ENCODE results near the gene KIF1C. TPM values are rescaled to one million over a fixed set of nuclear protein-coding genes. Genes with fewer than 3 reads are reported as not detected.

Gene KIF1C
- 108 to 141 TPM (median 136 TPM) in 5 replicates for total RNA-seq (2022; extraction: Qiagen RNA extraction)

DNA sequence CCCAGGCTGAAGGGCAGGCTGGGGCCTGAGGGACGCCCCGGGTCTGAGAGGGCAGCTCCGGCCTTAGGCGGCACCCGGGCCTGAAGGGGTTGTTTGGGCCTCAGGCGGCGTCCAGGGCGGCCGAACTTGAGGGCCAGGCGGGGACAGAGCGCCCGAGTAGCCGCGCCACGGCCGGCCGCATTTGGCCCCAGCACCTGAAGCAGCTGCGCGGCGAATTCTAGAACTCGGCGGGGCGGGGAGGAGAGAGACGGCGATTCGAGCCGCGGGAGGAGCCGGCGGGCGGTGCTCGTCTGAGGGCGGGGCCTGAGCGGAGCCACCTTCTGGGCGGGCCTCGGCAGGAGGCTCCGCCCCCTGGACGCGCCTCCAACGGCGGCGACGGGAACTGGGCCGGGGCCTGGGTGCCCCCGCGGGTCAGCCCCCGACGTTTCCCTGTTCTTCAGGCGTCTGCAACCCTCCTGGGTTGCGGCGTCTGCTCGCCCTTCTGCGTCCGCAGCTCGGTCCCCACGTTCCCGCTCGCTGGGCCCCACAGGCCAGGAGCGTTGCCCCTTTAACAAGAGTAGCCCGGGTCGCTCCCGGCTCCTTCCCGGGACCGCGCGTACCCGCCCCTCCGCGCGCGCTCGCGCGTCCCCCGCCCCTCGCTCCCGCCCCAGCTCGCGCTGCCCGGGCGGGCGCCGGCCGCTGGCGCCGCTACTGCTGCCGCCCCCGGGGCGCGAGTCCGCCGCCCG lies at the start of gene KIF1C, which contains the start of gene INCA1:
TSS of gene KIF1C (plus strand) at position 649 of the 725 bp plus-strand sequence. CDS start 2,297 bp downstream, outside the sequence.
TSS of gene INCA1 (minus strand) at position 221 of the 725 bp plus-strand sequence. CDS start 3,085 bp downstream, outside the sequence.

DNA sequence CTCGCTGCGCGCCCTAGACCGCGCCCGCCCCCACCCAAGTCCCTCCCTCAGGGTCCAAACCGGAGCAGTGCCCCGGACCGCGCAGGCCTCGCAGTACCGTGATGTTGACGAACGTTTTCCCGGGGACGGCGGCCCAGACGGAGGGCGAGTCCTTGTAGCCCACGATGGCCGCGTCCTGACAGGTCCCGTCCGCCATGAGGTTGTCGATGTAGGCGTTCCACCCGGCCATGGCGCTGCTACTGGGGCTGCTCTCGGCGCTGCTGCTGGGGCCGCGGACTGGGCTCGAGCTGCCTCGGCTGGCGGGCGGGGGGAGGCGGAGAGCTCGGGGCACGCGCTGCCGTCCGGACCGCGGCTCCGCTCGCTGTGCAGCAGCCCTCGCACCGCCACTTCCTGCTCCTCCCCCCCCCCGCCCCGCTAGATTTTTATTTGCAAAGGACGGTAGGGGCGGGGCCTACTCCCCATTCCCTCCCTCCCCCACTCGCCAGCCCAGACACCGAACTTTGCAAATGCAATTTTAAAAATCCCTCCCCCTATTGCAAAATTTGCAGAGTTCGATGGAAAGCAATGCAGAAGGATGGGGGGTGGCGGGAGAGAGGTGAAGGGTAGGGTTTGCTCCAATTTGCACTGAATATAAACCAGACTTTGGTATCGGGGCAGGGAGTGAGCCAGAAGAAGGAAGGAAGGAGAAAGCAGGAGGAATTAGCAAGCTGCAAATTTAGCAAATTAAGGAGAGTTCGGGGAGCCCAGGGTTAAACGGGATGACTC lies 49.4 kb upstream of the KIF1C start, which contains the start of gene PFN1:
TSS of gene PFN1 (minus strand) at position 365 of the 765 bp plus-strand sequence. CDS start at position 229, 136 bp downstream.

DNA sequence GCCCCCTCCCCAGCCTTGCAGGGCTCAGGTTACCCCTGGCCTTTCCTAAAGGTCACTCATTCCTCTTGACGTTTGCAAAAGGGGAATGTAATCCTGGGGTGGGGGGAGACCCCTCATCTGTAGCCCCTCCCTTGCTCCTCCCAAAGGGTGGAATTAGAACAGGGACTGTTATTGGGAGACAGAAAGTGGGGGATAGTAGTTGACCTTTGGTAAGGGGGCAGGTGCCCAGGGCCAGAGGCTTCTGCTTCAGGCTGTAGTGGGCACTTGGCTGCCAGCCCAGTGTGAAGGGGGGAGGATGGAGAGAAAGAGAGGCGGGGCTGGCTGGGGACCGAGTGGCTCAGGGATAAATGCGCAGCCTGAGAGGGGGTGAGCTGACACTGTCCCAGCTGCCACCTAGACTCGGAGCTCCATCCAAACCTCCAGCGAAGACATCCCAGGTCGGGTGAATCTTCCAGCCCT lies 47.0 kb upstream of the KIF1C start, which contains the start of gene ENO3:
TSS of gene ENO3 (plus strand) at position 374 of the 459 bp plus-strand sequence. CDS start 711 bp downstream, outside the sequence.

DNA sequence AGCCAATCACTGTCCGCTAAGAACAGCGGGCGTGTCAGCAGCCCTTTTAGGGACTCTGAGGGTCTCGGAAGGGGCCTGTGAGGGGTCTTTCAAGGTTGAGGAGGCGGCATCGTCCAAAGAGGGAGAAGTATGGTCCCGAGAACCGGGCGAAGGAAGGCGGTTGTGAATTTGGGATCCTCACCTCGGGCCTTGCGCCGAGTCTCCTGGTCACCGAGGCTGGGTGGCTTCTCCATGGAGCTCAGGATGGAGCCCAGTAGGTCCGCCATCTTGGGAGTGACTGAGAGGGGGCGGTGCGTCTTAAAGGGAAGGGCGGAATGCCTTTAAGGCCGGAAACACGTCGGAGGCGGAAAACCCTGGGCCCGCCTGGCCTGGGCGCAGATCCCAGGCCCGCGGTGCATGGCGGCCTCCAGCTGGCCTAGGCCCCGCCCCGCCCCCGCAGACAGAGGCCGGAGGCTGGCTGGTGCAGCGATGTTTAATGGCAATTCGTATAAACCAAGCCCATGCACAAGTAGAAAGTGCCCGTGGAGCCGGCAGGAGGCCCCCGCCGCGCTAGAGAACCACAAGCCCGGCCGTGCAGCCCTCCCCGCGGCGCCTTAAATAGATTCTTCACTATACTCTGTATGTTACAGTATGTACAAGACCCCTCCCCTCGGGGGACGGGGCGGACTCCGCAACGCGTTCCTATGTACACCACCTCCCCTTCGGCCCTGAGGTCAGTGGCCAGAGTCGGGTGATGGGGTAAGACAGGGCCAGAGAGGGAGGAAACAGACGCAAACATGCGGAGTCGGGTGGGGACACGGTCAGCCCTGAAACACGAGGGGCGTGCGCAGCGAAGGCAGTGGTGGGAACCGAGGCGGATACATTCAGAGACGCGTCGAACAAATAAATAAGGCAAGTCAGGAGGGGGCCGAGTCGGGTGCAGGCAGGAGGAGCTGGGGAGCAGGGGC lies 29.9 kb upstream of the KIF1C start, which contains the start of gene SPAG7:
TSS of gene SPAG7 (minus strand) at position 279 of the 947 bp plus-strand sequence. CDS start at position 266, 13 bp downstream.

DNA sequence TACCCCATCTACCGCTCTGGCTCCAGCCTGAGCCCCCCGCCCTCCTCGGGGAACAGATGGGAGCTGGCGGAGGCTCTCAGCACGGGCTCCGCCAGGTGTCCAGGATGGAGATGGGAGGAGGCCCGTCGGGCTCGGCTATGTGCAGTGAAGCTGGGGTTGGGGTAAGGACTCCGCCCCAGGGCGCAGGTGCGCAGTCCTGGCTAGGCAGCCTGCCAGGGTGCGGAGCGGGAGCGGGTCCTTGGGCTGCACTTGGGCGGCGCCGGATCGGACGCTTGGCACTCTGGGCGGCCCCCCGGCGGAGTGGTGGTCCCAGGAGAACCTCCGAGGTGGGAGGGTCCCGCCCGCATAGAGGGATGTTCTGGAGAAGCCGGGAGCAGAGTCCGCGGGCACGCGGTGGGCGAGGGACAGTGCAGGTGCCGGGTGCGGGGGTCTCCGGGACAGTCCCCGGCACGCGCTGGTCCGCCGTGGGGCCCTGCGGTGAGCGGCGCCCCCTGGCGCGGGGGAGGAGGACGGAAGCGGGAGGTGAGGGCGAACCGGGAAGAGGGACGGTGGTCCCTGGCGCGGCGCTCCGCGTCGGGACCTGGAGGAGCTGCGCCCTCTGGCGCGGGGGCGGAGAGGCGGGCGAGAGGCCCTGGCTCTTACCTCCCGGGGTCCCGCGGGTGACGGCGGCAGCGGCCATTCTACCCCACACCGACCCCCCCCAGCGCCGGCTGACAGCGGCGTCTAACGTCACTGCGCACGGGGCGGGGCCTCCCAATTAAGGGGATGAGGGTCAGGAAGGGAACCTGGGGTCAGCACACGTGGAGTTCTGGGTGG lies 10.6 kb upstream of the KIF1C start, which contains the start of gene CAMTA2:
TSS of gene CAMTA2 (minus strand) at position 725 of the 816 bp plus-strand sequence. CDS start 1,453 bp downstream, outside the sequence.

DNA sequence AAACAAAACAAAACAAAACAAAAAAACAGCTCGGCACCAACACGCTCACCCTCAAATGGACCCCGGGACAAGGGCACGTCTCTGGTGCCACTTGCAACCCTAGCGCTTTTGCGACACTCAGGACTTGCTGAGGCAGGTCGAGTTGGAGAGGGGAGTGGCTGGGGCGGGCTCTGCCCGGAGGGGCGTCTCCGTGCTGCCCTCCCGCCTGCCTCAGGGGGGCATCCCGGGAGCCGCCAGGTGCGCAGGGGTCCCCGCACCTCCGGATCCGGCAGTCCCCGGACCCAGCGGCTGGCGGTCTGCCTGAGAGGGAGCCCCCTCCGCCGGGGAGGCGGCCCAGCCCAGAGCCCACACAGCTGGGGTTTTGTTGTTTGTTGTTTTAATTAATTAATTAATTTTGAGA lies 37.6 kb downstream of the KIF1C start, which contains the start of gene SLC52A1:
TSS of gene SLC52A1 (minus strand) at position 112 of the 400 bp plus-strand sequence. CDS start 820 bp downstream, outside the sequence.

Other genes with a start within 250 kb of the KIF1C start
- gene TM4SF5, start 226.1 kb upstream of the KIF1C start, total RNA-seq (2022; extraction: Qiagen RNA extraction) = 0.34 to 1.2 TPM (median 0.66 TPM) in 5 replicates
- gene VMO1, start 211.6 kb upstream of the KIF1C start, total RNA-seq (2022; extraction: Qiagen RNA extraction) = 0.81 to 1.2 TPM (median 1.0 TPM) in 5 replicates
- gene GLTPD2, start 209.0 kb upstream of the KIF1C start, total RNA-seq (2022; extraction: Qiagen RNA extraction) = not detected in 5 replicates
- gene PSMB6, start 201.8 kb upstream of the KIF1C start, total RNA-seq (2022; extraction: Qiagen RNA extraction) = 454 to 502 TPM (median 480 TPM) in 5 replicates
- gene PLD2, start 190.8 kb upstream of the KIF1C start, total RNA-seq (2022; extraction: Qiagen RNA extraction) = 16.1 to 28.8 TPM (median 21.3 TPM) in 5 replicates
- 37.4 to 64.7 TPM (median 58.2 TPM) in 5 replicates for gene MINK1, start 164.6 kb upstream of the KIF1C start, total RNA-seq (2022; extraction: Qiagen RNA extraction)
- gene C17orf107, start 98.4 kb upstream of the KIF1C start, total RNA-seq (2022; extraction: Qiagen RNA extraction) = 0.26 to 0.39 TPM (median 0.28 TPM) in 5 replicates
- gene CHRNE, start 94.9 kb upstream of the KIF1C start, total RNA-seq (2022; extraction: Qiagen RNA extraction) = 0.05 to 0.25 TPM (median 0.06 TPM) in 3 of 5 replicates, not detected in the others
- not detected in 5 replicates for gene GP1BA, start 65.7 kb upstream of the KIF1C start, total RNA-seq (2022; extraction: Qiagen RNA extraction)
- gene SLC25A11, start 57.9 kb upstream of the KIF1C start, total RNA-seq (2022; extraction: Qiagen RNA extraction) = 45.9 to 69.3 TPM (median 67.6 TPM) in 5 replicates
- gene RNF167, start 57.7 kb upstream of the KIF1C start, total RNA-seq (2022; extraction: Qiagen RNA extraction) = 86.7 to 163 TPM (median 139 TPM) in 5 replicates
- gene PFN1, start 49.4 kb upstream of the KIF1C start, total RNA-seq (2022; extraction: Qiagen RNA extraction) = 2,234 to 3,252 TPM (median 3,174 TPM) in 5 replicates
- 39.2 to 50.6 TPM (median 42.0 TPM) in 5 replicates for gene ENO3, start 46.8 kb upstream of the KIF1C start, total RNA-seq (2022; extraction: Qiagen RNA extraction)
- 66.7 to 87.0 TPM (median 69.4 TPM) in 5 replicates for gene SPAG7, start 30.1 kb upstream of the KIF1C start, total RNA-seq (2022; extraction: Qiagen RNA extraction)
- 19.4 to 41.9 TPM (median 36.7 TPM) in 5 replicates for gene CAMTA2, start 10.3 kb upstream of the KIF1C start, total RNA-seq (2022; extraction: Qiagen RNA extraction)
- 1.0 to 1.9 TPM (median 1.5 TPM) in 5 replicates for gene INCA1, start 428 bp upstream of the KIF1C start, total RNA-seq (2022; extraction: Qiagen RNA extraction)
- gene SLC52A1, start 37.5 kb downstream of the KIF1C start, total RNA-seq (2022; extraction: Qiagen RNA extraction) = 0.34 to 1.0 TPM (median 0.65 TPM) in 5 replicates
- 0.84 to 1.4 TPM (median 1.1 TPM) in 5 replicates for gene ZFP3, start 80.5 kb downstream of the KIF1C start, total RNA-seq (2022; extraction: Qiagen RNA extraction)
- 3.6 to 4.2 TPM (median 3.8 TPM) in 5 replicates for gene ZNF232, start 113.9 kb downstream of the KIF1C start, total RNA-seq (2022; extraction: Qiagen RNA extraction)
- 0.02 to 0.05 TPM (median 0.02 TPM) in 5 replicates for gene USP6, start 118.1 kb downstream of the KIF1C start, total RNA-seq (2022; extraction: Qiagen RNA extraction)
- 1.1 to 1.5 TPM (median 1.5 TPM) in 5 replicates for gene ZNF594, start 193.9 kb downstream of the KIF1C start, total RNA-seq (2022; extraction: Qiagen RNA extraction)
- gene SCIMP, start 236.9 kb downstream of the KIF1C start, total RNA-seq (2022; extraction: Qiagen RNA extraction) = not detected in 5 replicates

All from A549 treated with dexamethasone at 1 μM for 4 hours (cell line).